SK-N-SH (cell line): Measurements from ENCODE around the gene IQCE. TPM values are rescaled to one million over a fixed set of nuclear protein-coding genes. Genes with fewer than 3 reads are reported as not detected.

Experiments used
- CTCF ChIA-PET: fragments of 300-600, 350-600 bp; formaldehyde crosslinking; extraction: SDS; loops from one replicate; lab custom pipeline; 2021; lab: Yijun Ruan, JAX
- POLR2A ChIA-PET: fragments of 350-600 bp; sonication (Branson Sonifier 250); formaldehyde crosslinking; extraction: SDS; loops from one replicate; lab custom pipeline; 2020; ENCODE audit warnings: antibody characterized with exemption, inconsistent platforms; lab: Yijun Ruan, JAX
- DNase-seq: peaks from one replicate; pipeline ENCODE4 v3.0.0; 2012
- H2AFZ ChIP-seq: fragments of 200-600 bp; sonication (generic); 2 replicates; pipeline ENCODE4 v1.8.1; 2016; ENCODE audit warnings: antibody characterized with exemption, mild to moderate bottlenecking, low read depth
- H3F3A ChIP-seq: fragments of 200-600 bp; sonication (generic); replicated peaks from 2 replicates; pipeline ENCODE3; 2016; ENCODE audit warnings: antibody characterized with exemption, mild to moderate bottlenecking; ENCODE audit not compliant: insufficient read depth
- H3K27ac ChIP-seq, 2 experiments: fragments of 200-500 bp in 1 of 2; fragments of 200-600 bp in 1 of 2; sonication (Bioruptor generic) in 1 of 2; sonication (generic), shearing (Covaris generic) in 1 of 2; 2 replicates each; pipeline versions ENCODE4 v1.5.1 to v1.6.1; 2014 to 2016; ENCODE audit warnings: low read depth in 2 of 2, inconsistent platforms in 1 of 2, low read length in 1 of 2, mild to moderate bottlenecking in 1 of 2, mixed read lengths in 1 of 2
- H3K27me3 ChIP-seq: fragments of 200-600 bp; sonication (generic), shearing (Covaris generic); 2 replicates; pipeline ENCODE4 v1.6.1; 2016; ENCODE audit warnings: mixed run types; ENCODE audit not compliant: insufficient read depth
- H3K36me3 ChIP-seq, 2 experiments: fragments of 200-500 bp in 1 of 2; fragments of 200-600 bp in 1 of 2; sonication (Bioruptor generic) in 1 of 2; sonication (generic) in 1 of 2; replicated peaks in 1 of 2; 2 replicates each; pipeline versions ENCODE3 to v1.5.1; 2014 to 2016; ENCODE audit warnings: low read length in 1 of 2, mild to moderate bottlenecking in 1 of 2; ENCODE audit not compliant: insufficient read depth in 2 of 2, control insufficient read depth in 1 of 2
- H3K4me1 ChIP-seq, 2 experiments: fragments of 200-500 bp in 1 of 2; fragments of 200-600 bp in 1 of 2; sonication (Bioruptor generic) in 1 of 2; sonication (generic), shearing (Covaris generic) in 1 of 2; 2 replicates each; pipeline versions ENCODE4 v1.5.1 to v1.6.1; 2014 to 2016; ENCODE audit warnings: low read depth in 1 of 2, low read length in 1 of 2, mixed run types in 1 of 2; ENCODE audit not compliant: insufficient read depth in 2 of 2, control insufficient read depth in 1 of 2
- H3K4me2 ChIP-seq: fragments of 200-600 bp; sonication (generic), shearing (Covaris generic); 2 replicates; pipeline ENCODE4 v1.6.1; 2017; ENCODE audit warnings: mixed run types
- H3K4me3 ChIP-seq, 2 experiments: fragments of 200-500 bp in 1 of 2; fragments of 200-600 bp in 1 of 2; sonication (Bioruptor generic) in 1 of 2; sonication (generic), shearing (Covaris generic) in 1 of 2; 2 replicates each; pipeline versions ENCODE4 v1.5.1 to v1.8.1; 2014 to 2016; ENCODE audit warnings: low read depth in 2 of 2, inconsistent platforms in 1 of 2, low read length in 1 of 2, mild to moderate bottlenecking in 1 of 2, mixed read lengths in 1 of 2, moderate library complexity in 1 of 2
- H3K79me2 ChIP-seq: fragments of 200-600 bp; sonication (generic); 2 replicates; pipeline ENCODE4 v1.8.1; 2017; ENCODE audit warnings: mild to moderate bottlenecking; ENCODE audit not compliant: insufficient read depth
- H3K9ac ChIP-seq: fragments of 200-600 bp; sonication (generic); 2 replicates; pipeline ENCODE4 v1.6.1; 2017; ENCODE audit warnings: mixed run types
- H3K9me2 ChIP-seq: fragments of 200-600 bp; sonication (generic); 2 replicates; pipeline ENCODE4 v1.6.1; 2017; ENCODE audit warnings: mixed run types
- H3K9me3 ChIP-seq: fragments of 200-600 bp; sonication (generic); 2 replicates; pipeline ENCODE4 v1.6.1; 2017; ENCODE audit warnings: mixed run types, mild to moderate bottlenecking, moderate library complexity
- H4K20me1 ChIP-seq: fragments of 200-600 bp; sonication (generic); 2 replicates; pipeline ENCODE4 v1.6.1; 2017; ENCODE audit warnings: mild to moderate bottlenecking, mixed run types; ENCODE audit not compliant: insufficient read depth
- CHD2 ChIP-seq: fragments of 150-350 bp; IDR thresholded peaks from 2 replicates; pipeline ENCODE4 v1.6.1; 2018; ENCODE audit warnings: low read length; ENCODE audit not compliant: partially characterized antibody
- EP300 ChIP-seq, 2 experiments: IDR thresholded peaks; 2 replicates each; pipeline versions ENCODE4 v1.4.0 to v1.6.1; 2012; ENCODE audit warnings: borderline replicate concordance in 1 of 2, low read depth in 1 of 2, low read length in 1 of 2
- FOSL2 ChIP-seq: IDR thresholded peaks from 2 replicates; pipeline ENCODE4 v1.4.0; 2012; ENCODE audit warnings: low read depth, mild to moderate bottlenecking, moderate library complexity, borderline replicate concordance
- FOXJ3 ChIP-seq: sonication (generic); formaldehyde crosslinking; IDR thresholded peaks from 2 replicates; pipeline ENCODE4 v1.5.1; 2020; ENCODE audit warnings: mild to moderate bottlenecking, missing genetic modification reagents
- FOXM1 ChIP-seq: IDR thresholded peaks from 2 replicates; pipeline ENCODE4 v1.4.0; 2012; ENCODE audit warnings: low read depth, mild to moderate bottlenecking
- GATA2 ChIP-seq: sonication (generic); formaldehyde crosslinking; IDR thresholded peaks from 2 replicates; pipeline ENCODE4 v1.5.0; 2020; ENCODE audit warnings: mild to moderate bottlenecking, missing genetic modification reagents
- IRF3 ChIP-seq: fragments of 150-350 bp; IDR thresholded peaks from 2 replicates; pipeline ENCODE4 v1.6.1; 2016; ENCODE audit warnings: mild to moderate bottlenecking, low read depth, low read length
- JUND ChIP-seq: IDR thresholded peaks from 2 replicates; pipeline ENCODE4 v1.4.0; 2012
- MAX ChIP-seq: IDR thresholded peaks from 2 replicates; pipeline ENCODE4 v1.4.0; 2012; ENCODE audit warnings: low read depth
- MXI1 ChIP-seq: IDR thresholded peaks from 2 replicates; pipeline ENCODE4 v1.6.1; 2012; ENCODE audit warnings: mild to moderate bottlenecking, low read depth, low read length, improper control_type of control experiment
- NRF1 ChIP-seq: IDR thresholded peaks from 2 replicates; pipeline ENCODE4 v1.6.1; 2012; ENCODE audit warnings: low read depth, mild to moderate bottlenecking, low read length
- PBX3 ChIP-seq: IDR thresholded peaks from 2 replicates; pipeline ENCODE4; 2012
- RAD21 ChIP-seq: IDR thresholded peaks from 2 replicates; pipeline ENCODE4 v1.6.1; 2012; ENCODE audit warnings: mild to moderate bottlenecking, low read length
- RCOR1 ChIP-seq: fragments of 150-350 bp; IDR thresholded peaks from 2 replicates; pipeline ENCODE4 v1.6.1; 2017; ENCODE audit warnings: antibody characterized with exemption, low read length
- RFX5 ChIP-seq: IDR thresholded peaks from 2 replicates; pipeline ENCODE4 v1.6.1; 2012; ENCODE audit warnings: mild to moderate bottlenecking, improper control_type of control experiment, low read length
- SIN3A ChIP-seq: IDR thresholded peaks from 2 replicates; pipeline ENCODE4 v1.6.1; 2012; ENCODE audit warnings: low read depth, mild to moderate bottlenecking, low read length, moderate library complexity, borderline replicate concordance
- SMC3 ChIP-seq: IDR thresholded peaks from 2 replicates; pipeline ENCODE4 v1.6.1; 2012; ENCODE audit warnings: low read depth, low read length, improper control_type of control experiment
- TEAD4 ChIP-seq: IDR thresholded peaks from 2 replicates; pipeline ENCODE4 v1.4.0; 2012; ENCODE audit warnings: mild to moderate bottlenecking, borderline replicate concordance; ENCODE audit not compliant: insufficient read depth
- WGBS: methylation state at CpG from one replicate; pipeline ENCODE4 v1.1.6; 2017; ENCODE audit warnings: low lambda C conversion rate; 5-methylcytosine and 5-hydroxymethylcytosine counted together
- polyA plus RNA-seq, 3 experiments: library from polyadenylated mRNA; depleted of rRNA; stranded (reverse); fragments of >200 nt; gene quantifications; 2 replicates each; pipeline ENCODE4 v1.2.3, GENCODE V29; 2012
- TF ChIP-seq, protein P1 (sequence below): fragments of 150-350 bp; IDR thresholded peaks from 2 replicates; pipeline ENCODE4 v1.6.1; 2017; ENCODE audit warnings: antibody characterized with exemption, low read length, low read depth, borderline replicate concordance

IQCE gene
- polyA plus RNA-seq, 1 of the 3 experiments (the other 2 are of a cell fraction): 14.4 TPM

DNA sequence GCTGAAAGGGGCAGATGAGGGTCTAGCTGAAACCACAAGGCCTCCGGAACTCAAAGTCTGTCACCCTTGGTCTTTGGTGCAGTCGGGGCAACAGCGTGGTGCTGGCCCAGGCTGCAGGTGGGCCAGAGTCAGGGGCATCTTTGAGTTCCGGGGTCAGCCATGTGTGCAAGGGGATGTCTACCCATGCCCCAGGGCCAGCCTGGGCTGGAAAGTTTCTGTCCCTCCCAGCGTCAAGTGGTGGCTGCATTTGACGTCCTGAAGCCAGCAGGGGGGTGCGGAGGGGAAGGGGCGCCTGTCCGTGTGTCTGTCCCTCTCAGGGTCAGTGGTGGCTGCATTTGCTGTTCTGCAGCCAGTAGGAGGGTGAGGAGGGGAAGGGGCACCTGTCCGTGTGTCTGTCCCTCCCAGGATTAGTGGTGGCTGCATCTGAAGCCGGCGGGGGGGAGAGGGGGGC lies 4.1 kb upstream of the IQCE start:
- no peaks in the 10 kb centered on the region for H3K9me3 ChIP-seq
- ChIA-PET POLR2A (no interaction called here), CTCF (interaction anchor here (0.8 to 1.9 kb wide), 5 partner anchors 9 to 103 kb away, joined by 3 to 8 read pairs (median 5); no protein-coding TSS in a partner anchor)
- H3K4me3 ChIP-seq: peak overlapping the region; percentile 61 to 87
- DNase-seq: peak; percentile 75
- H3K79me2 ChIP-seq: peaks cover 39% of the 10 kb centered on the region
- TF ChIP-seq MXI1 (peak; percentile 29; the same call in 1 of the 2 replicates), JUND (no peak)
- H3F3A ChIP-seq: peaks cover 13% of the 10 kb centered on the region
- no peaks in the 10 kb centered on the region for H3K27me3 ChIP-seq
- peak overlapping the region in 1 of 2 experiments; percentile 98; a peak in 2 of 4 replicates for H3K27ac ChIP-seq
- no peaks in the 10 kb centered on the region for H3K9me2 ChIP-seq
- WGBS: 10% methylated on average over 12 of the region's 12 CpGs
- H4K20me1 ChIP-seq: peaks cover 9% of the 10 kb centered on the region; the same call in 1 of the 2 replicates
- peak overlapping the region; percentile 96 for H3K9ac ChIP-seq
- H3K4me1 ChIP-seq: peaks cover 10 to 13% of the 10 kb centered on the region in 2 experiments; a peak in 3 of 4 replicates
- H3K4me2 ChIP-seq: peak overlapping the region; percentile 91
- no peak overlapping the region for H2AFZ ChIP-seq
- H3K36me3 ChIP-seq: peaks cover 9 to 25% of the 10 kb centered on the region in 2 experiments

DNA sequence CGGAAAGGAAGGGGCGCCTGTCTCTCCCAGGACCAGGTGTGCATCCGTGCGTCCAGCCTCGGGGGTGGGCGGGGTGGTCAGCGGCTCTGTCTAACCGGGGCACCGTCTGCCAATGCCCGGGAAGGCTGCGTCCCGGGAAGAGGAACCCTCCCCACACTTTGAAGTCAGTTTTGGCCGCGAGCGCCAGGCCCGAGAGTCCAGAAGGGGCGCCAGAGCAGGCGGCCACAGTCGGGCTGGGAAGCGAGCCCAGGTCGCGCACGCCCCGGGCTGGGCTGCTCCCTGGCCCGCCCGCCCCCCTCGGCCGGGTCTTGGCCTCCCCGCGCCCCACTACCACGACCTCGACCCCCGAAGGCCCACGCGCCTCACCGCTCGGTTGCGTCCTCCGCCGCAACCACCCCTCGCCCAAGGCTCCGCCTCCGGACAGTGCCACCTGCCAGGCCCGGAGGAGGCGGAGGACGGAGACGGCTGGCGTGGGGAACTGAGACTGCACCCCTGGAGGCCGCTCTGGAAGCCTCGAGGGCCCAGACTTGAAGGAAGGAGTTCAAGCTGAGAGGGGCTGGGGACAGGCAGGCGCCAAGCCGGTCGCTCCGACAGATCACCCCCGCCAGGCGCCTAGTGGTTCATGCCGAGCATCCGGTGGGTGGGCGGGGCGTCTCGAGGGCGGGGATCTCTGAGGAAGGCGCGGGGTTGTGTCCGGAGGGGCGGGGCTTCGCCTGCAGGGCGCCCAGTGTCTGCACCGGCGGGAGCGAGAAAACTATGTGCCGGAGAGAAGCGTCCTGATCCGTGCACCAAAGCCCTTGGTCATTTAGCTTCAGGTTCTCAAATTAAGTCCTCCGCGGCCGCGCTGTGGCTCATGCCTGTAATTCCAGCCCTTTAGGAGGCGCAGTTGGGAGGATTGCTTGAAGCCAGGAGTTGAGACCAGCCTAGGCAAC lies 3.4 kb upstream of the IQCE start, which contains the start of gene BRAT1:
TSS of gene BRAT1 (minus strand) at position 404 of the 932 bp plus-strand sequence. CDS start 1,093 bp downstream, outside the sequence.
- POLR2A ChIA-PET: interaction anchor here (0.6 to 1.4 kb wide), 5 partner anchors 10 to 215 kb away, joined by 3 to 6 read pairs (median 3); partner anchors contain the start of gene TTYH3
- H3K9ac ChIP-seq: peak within 1 kb of the TSS; percentile 96
- H3K27me3 ChIP-seq: no peaks in the 10 kb centered on the region
- peak within 1 kb of the TSS; percentile 98 for H2AFZ ChIP-seq
- no peaks in the 10 kb centered on the region for H3K9me3 ChIP-seq
- H4K20me1 ChIP-seq: peaks cover 9% of the 10 kb centered on the region; the same call in 1 of the 2 replicates
- peaks cover 10 to 19% of the 10 kb centered on the region in 2 experiments; a peak in 3 of 4 replicates for H3K4me1 ChIP-seq
- peaks cover 46% of the 10 kb centered on the region for H3K79me2 ChIP-seq
- CTCF ChIA-PET: interaction anchor here (0.5 to 1.9 kb wide), 17 partner anchors 10 to 939 kb away, joined by 3 to 8 read pairs (median 3); no protein-coding TSS in a partner anchor
- H3K4me2 ChIP-seq: peak within 1 kb of the TSS; percentile 91
- H3K4me3 ChIP-seq: peak within 1 kb of the TSS; percentile 61 to 87
- no peaks in the 10 kb centered on the region for H3K9me2 ChIP-seq
- H3F3A ChIP-seq: peaks cover 13% of the 10 kb centered on the region
- under 1% methylated on average over 48 of the region's 79 CpGs for WGBS
- peak within 1 kb of the TSS; percentile 95 to 98 for H3K27ac ChIP-seq
- peaks cover 9 to 25% of the 10 kb centered on the region in 2 experiments for H3K36me3 ChIP-seq
- DNase-seq: peak; percentile 100
- no peak for TF ChIP-seq FOXM1
- TF ChIP-seq FOSL2: no peak
- TF ChIP-seq TEAD4: no peak
- no peak for TF ChIP-seq RFX5
- TF ChIP-seq, protein P1, sequence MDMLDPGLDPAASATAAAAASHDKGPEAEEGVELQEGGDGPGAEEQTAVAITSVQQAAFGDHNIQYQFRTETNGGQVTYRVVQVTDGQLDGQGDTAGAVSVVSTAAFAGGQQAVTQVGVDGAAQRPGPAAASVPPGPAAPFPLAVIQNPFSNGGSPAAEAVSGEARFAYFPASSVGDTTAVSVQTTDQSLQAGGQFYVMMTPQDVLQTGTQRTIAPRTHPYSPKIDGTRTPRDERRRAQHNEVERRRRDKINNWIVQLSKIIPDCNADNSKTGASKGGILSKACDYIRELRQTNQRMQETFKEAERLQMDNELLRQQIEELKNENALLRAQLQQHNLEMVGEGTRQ: no peak
- no peak for TF ChIP-seq NRF1
- TF ChIP-seq PBX3: no peak; the same call in 1 of the 2 replicates
- no peak for TF ChIP-seq FOXJ3 (CRISPR knock-in tag)
- TF ChIP-seq MAX: peak; percentile 55; the same call in 1 of the 2 replicates
- peak; percentile 39 for TF ChIP-seq RAD21
- peak; percentile 17 for TF ChIP-seq CHD2
- peak; percentile 39; the same call in 1 of the 2 replicates for TF ChIP-seq RCOR1
- no peak for TF ChIP-seq IRF3
- TF ChIP-seq SIN3A: 0 out of 2 replicates have a peak, but pooled peaks have one; percentile 42
- no peak; the same call in 1 of the 2 replicates for TF ChIP-seq JUND
- peak in 1 of 2 experiments; percentile 76; a peak in 1 of 4 replicates for TF ChIP-seq EP300 (IDR thresholded peaks at IDR 0.05; ENCODE audit: borderline replicate concordance in 1 of 2, low read depth in 1 of 2, low read length in 1 of 2)
- TF ChIP-seq SMC3: peak; percentile 12; the same call in 1 of the 2 replicates
- TF ChIP-seq GATA2 (CRISPR knock-in tag): no peak
